ENCODE measurements around the gene AKR1C3. TPM values are rescaled to one million over a fixed set of nuclear protein-coding genes. Genes with fewer than 3 reads are reported as not detected.
"Not testable (repeated sequence)": the region's sequence is repeated elsewhere in the genome, so short reads cannot be mapped to it uniquely, and the experiment has no call there.

The AKR1C3 gene
- 3.2 TPM for polyA plus RNA-seq (2013, experiment 1 of 2)
- polyA plus RNA-seq (2013, experiment 2 of 2): 4.3 TPM

GRCh38 chr10:5094265-5095205 is at the start of gene AKR1C3:
Gene AKR1C3 (plus strand): TSS chr10:5094414. CDS start chr10:5094445, 31 bp downstream.
- no peaks in the 10 kb centered on the region for H3K9me3 ChIP-seq (ENCODE audit: control insufficient read depth, low read length)
- no peaks in the 10 kb centered on the region for H3K36me3 ChIP-seq (ENCODE audit: control insufficient read depth, insufficient read depth, low read length)
- no peak within 1 kb of the TSS for H3K4me3 ChIP-seq (ENCODE audit: extremely low read depth, insufficient read depth, low read length, poor library complexity, severe bottlenecking)
- no peaks in the 10 kb centered on the region for H3K4me1 ChIP-seq (ENCODE audit: control insufficient read depth, insufficient read depth, low read length, poor library complexity, severe bottlenecking)
- no peak within 1 kb of the TSS for H3K27ac ChIP-seq (ENCODE audit: low read depth, low read length, severe bottlenecking)
- WGBS, 2 experiments (ENCODE audit: insufficient coverage in 2 of 2): 88 to 89% methylated on average over 5 to 7 of the region's 9 CpGs

DNA sequence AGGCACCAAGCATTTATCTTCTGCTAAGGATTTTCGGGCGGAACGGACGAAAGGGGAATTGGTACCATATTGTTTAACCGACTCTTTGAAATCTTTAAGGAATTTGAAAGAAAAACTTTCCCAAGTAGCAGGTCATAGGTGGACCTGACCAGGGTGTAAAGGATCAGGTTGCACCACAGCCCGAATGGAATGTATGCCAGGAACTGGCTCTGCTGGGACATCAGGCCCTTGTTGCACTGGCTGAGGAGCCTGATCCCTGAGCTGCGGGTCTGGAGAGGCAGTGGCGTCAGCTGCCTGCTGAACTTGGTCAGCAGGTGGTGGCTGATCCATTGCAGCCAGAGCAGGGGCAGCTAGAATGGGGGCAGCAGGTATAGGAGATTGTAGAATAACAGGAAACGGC is 49.1 kb upstream of the AKR1C3 start:
- Histone ChIP-seq H3K4me1 (ENCODE audit: control insufficient read depth, insufficient read depth, low read length, poor library complexity, severe bottlenecking) (peaks cover 4% of the 10 kb centered on the region), H3K4me3 (ENCODE audit: extremely low read depth, insufficient read depth, low read length, poor library complexity, severe bottlenecking) (no peak overlapping the region), H3K27ac (ENCODE audit: low read depth, low read length, severe bottlenecking) (no peak overlapping the region), H3K9me3 (ENCODE audit: control insufficient read depth, low read length) (peaks cover 14% of the 10 kb centered on the region), H3K36me3 (ENCODE audit: control insufficient read depth, insufficient read depth, low read length) (no peaks in the 10 kb centered on the region)
- 88 to 94% methylated on average over 9 of the region's 9 CpGs for WGBS, 2 experiments (ENCODE audit: insufficient coverage in 2 of 2)

GRCh38 chr10:5046410-5046809 is 47.8 kb upstream of the AKR1C3 start:
- 87 to 90% methylated on average over 2 to 5 of the region's 6 CpGs for WGBS, 2 experiments (ENCODE audit: insufficient coverage in 2 of 2)
- Histone ChIP-seq H3K9me3 (ENCODE audit: control insufficient read depth, low read length) (peaks cover 5% of the 10 kb centered on the region), H3K4me1 (ENCODE audit: control insufficient read depth, insufficient read depth, low read length, poor library complexity, severe bottlenecking) (no peaks in the 10 kb centered on the region), H3K27ac (ENCODE audit: low read depth, low read length, severe bottlenecking) (no peak overlapping the region), H3K36me3 (ENCODE audit: control insufficient read depth, insufficient read depth, low read length) (no peaks in the 10 kb centered on the region), H3K4me3 (ENCODE audit: extremely low read depth, insufficient read depth, low read length, poor library complexity, severe bottlenecking) (no peak overlapping the region)

DNA sequence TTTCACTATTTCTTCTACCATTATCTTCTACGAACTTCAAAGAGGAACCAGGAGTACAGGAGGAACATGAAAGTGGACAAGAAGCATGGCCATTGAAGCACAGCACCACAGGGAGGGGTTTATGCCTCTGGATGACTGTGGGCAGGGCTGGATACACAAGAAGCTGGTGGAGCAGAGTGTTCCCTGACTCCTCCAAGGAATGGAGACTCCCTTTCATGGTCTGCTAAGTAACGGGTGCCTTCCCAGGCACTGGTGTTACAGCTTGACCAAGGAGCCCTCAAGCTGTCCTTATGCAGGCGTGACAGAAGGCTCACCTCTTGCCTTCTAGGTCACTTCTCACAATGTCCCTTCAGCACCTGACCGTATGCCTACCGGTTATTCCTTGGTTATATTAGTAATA is 47.2 kb upstream of the AKR1C3 start:
- not testable (repeated sequence) for H3K36me3 ChIP-seq (ENCODE audit: control insufficient read depth, insufficient read depth, low read length); H3K27ac ChIP-seq (ENCODE audit: low read depth, low read length, severe bottlenecking); H3K4me1 ChIP-seq (ENCODE audit: control insufficient read depth, insufficient read depth, low read length, poor library complexity, severe bottlenecking); H3K4me3 ChIP-seq (ENCODE audit: extremely low read depth, insufficient read depth, low read length, poor library complexity, severe bottlenecking); H3K9me3 ChIP-seq (ENCODE audit: control insufficient read depth, low read length)
- WGBS, 2 experiments (ENCODE audit: insufficient coverage in 2 of 2): 88 to 97% methylated on average over 1 to 3 of the region's 5 CpGs

- Histone ChIP-seq H3K9me3 (ENCODE audit: control insufficient read depth, low read length) (no peaks in the 10 kb centered on the region), H3K36me3 (ENCODE audit: control insufficient read depth, insufficient read depth, low read length) (no peaks in the 10 kb centered on the region), H3K27ac (ENCODE audit: low read depth, low read length, severe bottlenecking) (no peak overlapping the region), H3K4me3 (ENCODE audit: extremely low read depth, insufficient read depth, low read length, poor library complexity, severe bottlenecking) (no peak overlapping the region), H3K4me1 (ENCODE audit: control insufficient read depth, insufficient read depth, low read length, poor library complexity, severe bottlenecking) (no peaks in the 10 kb centered on the region)
- WGBS, 2 experiments (ENCODE audit: insufficient coverage in 2 of 2): no CpG with 5 or more reads among the region's 1 CpG
Observed at GRCh38 chr10:5047912-5048628, 46.1 kb upstream of the AKR1C3 start.

DNA sequence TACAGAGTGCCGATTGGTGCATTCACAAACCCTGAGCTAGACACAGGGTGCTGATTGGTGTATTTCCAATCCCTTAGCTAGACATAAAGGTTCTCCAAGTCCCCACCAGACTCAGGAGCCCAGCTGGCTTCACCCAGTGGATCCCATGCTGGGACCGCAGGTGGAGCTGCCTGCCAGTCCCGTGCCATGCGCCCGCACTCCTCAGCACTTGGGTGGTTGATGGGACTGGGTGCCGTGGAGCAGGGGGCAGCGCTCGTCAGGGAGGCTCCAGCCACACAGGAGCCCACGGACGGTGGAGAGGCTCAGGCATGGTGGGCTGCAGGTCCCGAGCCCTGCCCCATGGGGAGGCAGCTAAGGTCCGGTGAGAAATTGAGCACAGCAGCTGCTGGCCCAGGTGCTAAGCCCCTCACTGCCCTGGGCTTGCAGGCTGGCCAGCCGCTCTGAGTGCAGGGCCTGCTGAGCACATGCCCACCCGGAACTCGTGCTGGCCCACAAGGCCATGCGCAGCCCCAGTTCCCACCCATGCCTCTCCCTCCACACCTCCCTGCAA is 41.2 kb upstream of the AKR1C3 start:
- H3K36me3 ChIP-seq (ENCODE audit: control insufficient read depth, insufficient read depth, low read length); H3K4me1 ChIP-seq (ENCODE audit: control insufficient read depth, insufficient read depth, low read length, poor library complexity, severe bottlenecking); H3K9me3 ChIP-seq (ENCODE audit: control insufficient read depth, low read length); H3K27ac ChIP-seq (ENCODE audit: low read depth, low read length, severe bottlenecking); H3K4me3 ChIP-seq (ENCODE audit: extremely low read depth, insufficient read depth, low read length, poor library complexity, severe bottlenecking): not testable (repeated sequence)
- 86 to 94% methylated on average over 13 to 14 of the region's 16 CpGs for WGBS, 2 experiments (ENCODE audit: insufficient coverage in 2 of 2)

- not testable (repeated sequence) for H3K36me3 ChIP-seq (ENCODE audit: control insufficient read depth, insufficient read depth, low read length); H3K27ac ChIP-seq (ENCODE audit: low read depth, low read length, severe bottlenecking)
- WGBS, 2 experiments (ENCODE audit: insufficient coverage in 2 of 2): no CpG with 5 or more reads among the region's 2 CpGs
Observed at GRCh38 chr10:5054831-5055230, 39.4 kb upstream of the AKR1C3 start.

GRCh38 chr10:5059267-5059666 is 34.9 kb upstream of the AKR1C3 start:
- H3K4me3 ChIP-seq (ENCODE audit: extremely low read depth, insufficient read depth, low read length, poor library complexity, severe bottlenecking); H3K4me1 ChIP-seq (ENCODE audit: control insufficient read depth, insufficient read depth, low read length, poor library complexity, severe bottlenecking); H3K9me3 ChIP-seq (ENCODE audit: control insufficient read depth, low read length); H3K36me3 ChIP-seq (ENCODE audit: control insufficient read depth, insufficient read depth, low read length); H3K27ac ChIP-seq (ENCODE audit: low read depth, low read length, severe bottlenecking): not testable (repeated sequence)
- WGBS, 2 experiments (ENCODE audit: insufficient coverage in 2 of 2): 88 to 90% methylated on average over 8 of the region's 8 CpGs

More at GRCh38 chr10:5054831-5055230, 39.4 kb upstream of the AKR1C3 start:
- H3K4me1 ChIP-seq (ENCODE audit: control insufficient read depth, insufficient read depth, low read length, poor library complexity, severe bottlenecking); H3K4me3 ChIP-seq (ENCODE audit: extremely low read depth, insufficient read depth, low read length, poor library complexity, severe bottlenecking); H3K9me3 ChIP-seq (ENCODE audit: control insufficient read depth, low read length): not testable (repeated sequence)

DNA sequence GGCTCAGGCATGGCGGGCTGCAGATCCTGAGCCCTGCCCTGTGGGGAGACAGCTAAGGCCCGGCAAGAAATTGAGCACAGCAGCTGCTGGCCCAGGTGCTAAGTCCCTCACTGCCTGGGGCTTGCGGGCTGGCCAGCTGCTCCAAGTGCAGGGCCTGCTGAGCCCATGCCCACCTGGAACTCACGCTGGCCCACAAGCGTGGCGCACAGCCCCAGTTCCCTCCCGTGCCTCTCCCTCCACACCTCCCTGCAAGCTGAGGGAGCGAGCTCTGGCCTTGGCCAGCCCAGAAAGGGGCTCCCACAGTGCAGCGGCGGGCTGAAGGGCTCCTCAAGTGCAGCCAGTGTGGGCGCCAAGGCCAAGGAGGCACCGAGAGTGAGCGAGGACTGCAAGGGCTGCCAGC is 33.4 kb upstream of the AKR1C3 start:
- H3K4me3 ChIP-seq (ENCODE audit: extremely low read depth, insufficient read depth, low read length, poor library complexity, severe bottlenecking); H3K36me3 ChIP-seq (ENCODE audit: control insufficient read depth, insufficient read depth, low read length); H3K9me3 ChIP-seq (ENCODE audit: control insufficient read depth, low read length); H3K27ac ChIP-seq (ENCODE audit: low read depth, low read length, severe bottlenecking); H3K4me1 ChIP-seq (ENCODE audit: control insufficient read depth, insufficient read depth, low read length, poor library complexity, severe bottlenecking): not testable (repeated sequence)
- WGBS, 2 experiments (ENCODE audit: insufficient coverage in 2 of 2): 86 to 89% methylated on average over 9 of the region's 13 CpGs

DNA sequence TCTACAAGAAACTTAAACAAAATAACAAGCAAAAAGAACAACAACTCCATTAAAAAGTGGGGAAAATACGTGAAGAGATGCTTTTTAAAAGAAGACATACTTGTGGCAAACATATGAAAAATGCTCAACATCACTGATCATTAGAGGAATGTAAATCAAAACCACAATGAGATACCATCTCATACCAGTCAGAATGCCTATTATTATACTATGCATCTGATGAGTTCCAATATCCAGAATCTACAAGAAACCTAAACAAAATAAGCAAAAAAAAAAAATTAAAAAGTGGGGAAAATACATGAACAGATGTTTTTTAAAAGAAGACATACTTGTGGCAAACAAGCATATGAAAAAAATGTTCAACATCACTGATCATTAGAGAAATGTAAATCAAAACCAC is 29.6 kb upstream of the AKR1C3 start:
- no peak overlapping the region for H3K4me3 ChIP-seq (ENCODE audit: extremely low read depth, insufficient read depth, low read length, poor library complexity, severe bottlenecking)
- no peaks in the 10 kb centered on the region for H3K36me3 ChIP-seq (ENCODE audit: control insufficient read depth, insufficient read depth, low read length)
- H3K27ac ChIP-seq (ENCODE audit: low read depth, low read length, severe bottlenecking): no peak overlapping the region
- H3K9me3 ChIP-seq (ENCODE audit: control insufficient read depth, low read length): no peaks in the 10 kb centered on the region
- WGBS, 2 experiments (ENCODE audit: insufficient coverage in 2 of 2): no CpG with 5 or more reads among the region's 1 CpG
- H3K4me1 ChIP-seq (ENCODE audit: control insufficient read depth, insufficient read depth, low read length, poor library complexity, severe bottlenecking): no peaks in the 10 kb centered on the region
